ENCODE data around the gene RNF126.

The RNF126 gene

DNA sequence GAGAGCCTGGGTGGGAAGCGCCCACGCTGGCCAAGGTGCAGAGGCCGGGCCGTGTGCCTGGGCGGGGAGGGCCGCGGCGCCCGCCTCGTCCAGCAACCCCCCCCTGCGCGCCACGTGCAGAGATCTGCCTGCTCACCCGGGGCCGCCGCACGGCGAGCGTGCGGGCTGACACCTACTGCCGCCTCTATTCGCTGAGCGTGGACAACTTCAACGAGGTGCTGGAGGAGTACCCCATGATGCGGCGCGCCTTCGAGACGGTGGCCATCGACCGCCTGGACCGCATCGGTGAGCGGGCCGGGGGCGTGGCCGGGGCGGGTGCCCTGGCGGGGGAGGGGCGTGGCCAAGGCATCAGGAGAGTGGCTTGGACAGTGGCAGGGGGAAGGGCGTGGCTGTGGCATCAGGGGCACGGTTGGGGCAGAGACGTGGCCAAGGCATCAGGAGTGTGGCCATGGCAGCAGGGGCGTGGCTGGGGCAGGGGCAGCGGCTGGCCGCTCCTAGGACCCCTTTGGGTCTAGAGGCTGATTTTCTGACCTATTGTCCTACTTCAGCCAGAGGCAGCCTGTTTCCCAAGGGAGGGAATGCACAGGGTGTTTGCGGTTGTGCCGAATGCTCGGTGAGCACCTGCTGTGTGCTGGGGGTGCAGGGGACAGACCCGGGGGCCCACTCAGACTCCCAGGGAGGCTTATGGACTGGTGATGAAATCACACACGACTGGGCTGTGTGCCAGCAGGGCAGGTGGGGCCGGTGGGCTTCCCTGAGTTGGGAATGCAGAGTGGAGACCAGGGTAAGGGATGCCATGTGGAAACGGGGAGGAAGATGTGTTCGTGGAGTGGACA is 49.1 kb downstream of the RNF126 start:
- TF ChIP-seq, protein P1, sequence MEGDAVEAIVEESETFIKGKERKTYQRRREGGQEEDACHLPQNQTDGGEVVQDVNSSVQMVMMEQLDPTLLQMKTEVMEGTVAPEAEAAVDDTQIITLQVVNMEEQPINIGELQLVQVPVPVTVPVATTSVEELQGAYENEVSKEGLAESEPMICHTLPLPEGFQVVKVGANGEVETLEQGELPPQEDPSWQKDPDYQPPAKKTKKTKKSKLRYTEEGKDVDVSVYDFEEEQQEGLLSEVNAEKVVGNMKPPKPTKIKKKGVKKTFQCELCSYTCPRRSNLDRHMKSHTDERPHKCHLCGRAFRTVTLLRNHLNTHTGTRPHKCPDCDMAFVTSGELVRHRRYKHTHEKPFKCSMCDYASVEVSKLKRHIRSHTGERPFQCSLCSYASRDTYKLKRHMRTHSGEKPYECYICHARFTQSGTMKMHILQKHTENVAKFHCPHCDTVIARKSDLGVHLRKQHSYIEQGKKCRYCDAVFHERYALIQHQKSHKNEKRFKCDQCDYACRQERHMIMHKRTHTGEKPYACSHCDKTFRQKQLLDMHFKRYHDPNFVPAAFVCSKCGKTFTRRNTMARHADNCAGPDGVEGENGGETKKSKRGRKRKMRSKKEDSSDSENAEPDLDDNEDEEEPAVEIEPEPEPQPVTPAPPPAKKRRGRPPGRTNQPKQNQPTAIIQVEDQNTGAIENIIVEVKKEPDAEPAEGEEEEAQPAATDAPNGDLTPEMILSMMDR (conservative IDR thresholded peaks at IDR 0.05): no peak
- TF ChIP-seq ZFX (IDR thresholded peaks at IDR 0.05): no peak
- H3K27ac ChIP-seq: no peak overlapping the region

DNA sequence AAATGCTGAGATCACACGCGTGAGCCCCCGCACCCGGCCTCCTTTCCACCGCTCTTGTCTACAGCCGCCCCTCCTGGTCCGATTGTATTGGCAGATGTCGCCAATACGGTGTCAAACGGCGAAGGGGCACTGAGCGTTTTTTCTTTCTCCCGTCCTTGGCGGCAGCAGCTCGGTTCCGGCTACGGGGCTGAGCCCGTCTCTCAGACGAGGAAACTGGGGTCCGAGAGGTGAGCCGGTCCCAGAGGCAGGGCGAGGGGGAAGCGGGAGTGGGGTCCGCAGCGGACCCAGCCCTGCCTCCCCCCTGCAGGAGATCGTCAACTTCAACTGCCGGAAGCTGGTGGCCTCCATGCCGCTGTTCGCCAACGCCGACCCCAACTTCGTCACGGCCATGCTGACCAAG is 50.1 kb downstream of the RNF126 start:
- H3K27ac ChIP-seq: no peak overlapping the region
- TF ChIP-seq ZFX (IDR thresholded peaks at IDR 0.05): no peak
- TF ChIP-seq, protein P1 (conservative IDR thresholded peaks at IDR 0.05): no peak

DNA sequence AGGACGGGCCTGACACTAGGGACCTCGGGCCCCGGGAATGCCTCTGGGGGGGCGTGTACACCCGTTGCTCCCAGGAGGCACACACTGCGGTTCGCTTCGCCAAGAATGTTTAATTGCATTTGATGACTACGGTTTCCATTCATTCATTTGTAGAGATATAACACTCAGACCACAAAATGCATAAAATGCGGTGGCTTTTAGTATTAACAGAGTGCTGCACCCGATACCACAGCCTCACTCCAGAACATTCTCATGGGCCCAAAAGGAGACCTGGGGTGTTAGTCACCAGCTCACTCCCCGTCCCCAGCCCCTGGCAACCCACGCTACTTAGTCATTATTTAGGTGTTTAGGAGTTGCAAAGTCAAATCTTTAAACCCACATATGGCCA is 51.5 kb downstream of the RNF126 start:
- H3K27ac ChIP-seq: no peak overlapping the region
- TF ChIP-seq, protein P1 (conservative IDR thresholded peaks at IDR 0.05): no peak
- no peak for TF ChIP-seq ZFX (IDR thresholded peaks at IDR 0.05)

DNA sequence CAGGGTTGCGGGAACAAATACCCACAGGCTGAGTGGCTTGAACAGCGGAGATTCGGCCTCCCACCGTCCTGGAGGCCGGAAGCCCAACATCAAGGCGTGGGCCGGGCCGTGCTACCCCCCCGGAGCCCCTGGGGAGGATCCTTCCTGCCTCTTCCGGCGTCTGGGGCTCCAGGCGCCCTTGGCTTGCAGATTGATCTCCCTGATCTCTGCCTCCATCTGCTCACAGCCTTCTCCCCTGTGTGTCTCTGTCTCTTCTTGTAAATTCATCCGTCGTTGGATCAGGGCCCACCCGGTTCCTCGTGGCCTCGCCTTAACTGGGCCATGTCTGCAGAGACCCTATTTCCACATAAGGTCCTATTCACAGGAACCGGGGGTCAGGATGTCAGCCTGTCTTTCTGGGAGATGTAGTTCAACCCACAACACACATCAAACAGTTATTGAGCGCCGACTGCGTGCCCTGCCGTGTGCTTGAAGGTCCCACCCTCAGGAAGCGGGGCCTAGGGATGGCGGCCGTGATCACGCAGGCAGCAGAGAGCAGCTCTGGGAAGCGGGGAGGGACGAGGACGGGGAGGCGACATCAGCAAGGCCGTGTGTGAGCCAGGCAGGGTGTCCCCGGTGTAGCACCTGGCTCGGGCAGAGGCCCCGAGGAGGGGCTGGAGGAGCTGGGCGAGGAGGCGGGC is 52.1 kb downstream of the RNF126 start:
- TF ChIP-seq ZFX (IDR thresholded peaks at IDR 0.05): no peak
- TF ChIP-seq, protein P1 (conservative IDR thresholded peaks at IDR 0.05): no peak

DNA sequence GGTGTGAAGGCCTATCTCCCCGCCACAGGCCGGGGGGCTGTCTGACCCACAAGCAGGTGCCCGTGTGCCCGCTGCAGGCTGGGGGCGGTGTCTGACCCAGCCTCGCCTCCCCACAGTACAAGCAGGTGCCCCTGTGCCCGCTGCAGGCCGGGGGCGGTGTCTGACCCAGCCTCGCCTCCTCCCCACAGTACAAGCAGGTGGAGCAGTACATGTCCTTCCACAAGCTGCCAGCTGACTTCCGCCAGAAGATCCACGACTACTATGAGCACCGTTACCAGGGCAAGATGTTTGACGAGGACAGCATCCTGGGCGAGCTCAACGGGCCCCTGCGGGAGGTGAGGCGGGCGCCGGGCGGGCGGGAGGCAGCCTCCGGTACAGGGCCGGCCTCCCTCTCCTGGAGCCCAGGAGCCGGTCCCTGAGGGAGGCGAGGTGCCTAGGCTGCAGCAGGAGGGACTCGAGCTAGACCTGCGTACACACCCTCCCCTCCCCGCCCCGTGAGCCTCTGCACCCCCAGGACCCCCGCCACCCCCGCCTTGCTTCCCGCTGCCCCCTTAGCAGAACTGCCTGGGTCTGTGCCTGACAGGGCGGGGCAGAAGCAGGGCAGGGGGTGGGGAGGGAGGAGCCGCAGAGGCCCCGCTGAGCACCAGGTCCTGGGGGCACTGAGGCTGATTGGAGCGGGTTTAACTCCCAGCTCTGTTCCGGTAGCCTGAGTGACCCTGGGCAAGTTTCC is 52.8 kb downstream of the RNF126 start:
- TF ChIP-seq, protein P1 (conservative IDR thresholded peaks at IDR 0.05): no peak
- TF ChIP-seq ZFX (IDR thresholded peaks at IDR 0.05): no peak
- no peak overlapping the region for H3K27ac ChIP-seq

More for the DNA sequence above, 52.1 kb downstream of the RNF126 start:
- H3K27ac ChIP-seq: no peak overlapping the region

DNA sequence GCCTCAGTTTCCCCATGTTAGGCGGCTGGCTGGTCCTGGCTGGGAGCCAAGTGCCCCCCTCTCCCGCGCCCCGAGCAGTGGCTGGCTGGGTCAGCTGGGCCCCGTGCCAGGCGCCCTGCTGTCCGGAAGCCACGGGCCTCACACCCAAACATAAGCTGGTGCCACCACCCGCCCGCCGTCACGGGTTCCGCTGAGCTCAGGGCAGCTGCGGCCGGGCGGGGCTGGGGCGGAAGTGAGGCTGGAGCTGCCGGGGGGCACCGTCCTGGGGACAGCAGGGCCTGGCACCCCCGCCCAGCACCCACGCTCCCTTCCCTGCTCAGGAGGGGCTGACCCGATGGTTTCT is 54.0 kb downstream of the RNF126 start:
- TF ChIP-seq, protein P1 (conservative IDR thresholded peaks at IDR 0.05): no peak
- TF ChIP-seq ZFX (IDR thresholded peaks at IDR 0.05): no peak
- no peak overlapping the region for H3K27ac ChIP-seq

Data from C4-2B (cell line).